ENCODE data around the gene LRRC51.
"Not testable (repeated sequence)": the region's sequence is repeated elsewhere in the genome, so short reads cannot be mapped to it uniquely, and the experiment has no call there.

GRCh38 chr11:72142086-72142485, 61.4 kb downstream of the LRRC51 start:
- TF ChIP-seq CTCF (conservative IDR thresholded peaks at IDR 0.05; ENCODE audit: low read length); EZH2phosphoT487 (IDR thresholded peaks at IDR 0.05; ENCODE audit: borderline replicate concordance): not testable (repeated sequence)
